ENCODE results near the gene PRKD1.

The PRKD1 gene

GRCh38 chr14:29649170-29649569 is 278.5 kb downstream of the PRKD1 start:
- Mint-ChIP-seq H3K27me3 (no peaks in the 10 kb centered on the region), H3K36me3 (ENCODE audit: low read depth) (no peaks in the 10 kb centered on the region), H3K9me3 (peaks cover 31% of the 10 kb centered on the region), H3K27ac (no peak overlapping the region), H3K4me3 (no peak overlapping the region), H3K4me1 (ENCODE audit: low read depth) (no peaks in the 10 kb centered on the region)
- no peak for DNase-seq

GRCh38 chr14:29648045-29648444 is 279.6 kb downstream of the PRKD1 start:
- no peaks in the 10 kb centered on the region for H3K36me3 Mint-ChIP-seq (ENCODE audit: low read depth)
- H3K4me3 Mint-ChIP-seq = no peak overlapping the region
- no peaks in the 10 kb centered on the region for H3K27me3 Mint-ChIP-seq
- peaks cover 33% of the 10 kb centered on the region for H3K9me3 Mint-ChIP-seq
- H3K4me1 Mint-ChIP-seq (ENCODE audit: low read depth) = no peaks in the 10 kb centered on the region
- no peak overlapping the region for H3K27ac Mint-ChIP-seq
- DNase-seq = no peak

DNA sequence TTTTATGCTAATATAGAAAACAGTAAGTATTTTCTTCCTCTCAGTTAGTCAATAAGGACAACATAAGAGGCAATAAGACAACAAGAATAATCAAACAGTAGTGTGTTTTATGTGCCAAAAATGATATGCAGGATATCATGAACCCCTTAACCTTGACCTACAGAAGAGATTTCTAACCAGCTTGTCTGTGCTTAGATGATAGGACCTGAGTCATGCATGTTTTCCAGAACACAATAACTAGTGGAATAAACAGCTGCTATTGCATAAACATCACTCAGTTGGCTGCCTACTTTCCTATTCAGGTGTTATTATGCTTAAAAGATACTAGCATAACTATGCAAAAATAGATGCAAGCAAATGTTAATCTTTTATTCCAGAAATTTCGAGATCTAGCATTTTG is 282.5 kb downstream of the PRKD1 start:
- no peaks in the 10 kb centered on the region for H3K27me3 Mint-ChIP-seq
- no peaks in the 10 kb centered on the region for H3K4me1 Mint-ChIP-seq (ENCODE audit: low read depth)
- H3K27ac Mint-ChIP-seq = no peak overlapping the region
- H3K36me3 Mint-ChIP-seq (ENCODE audit: low read depth) = no peaks in the 10 kb centered on the region
- peaks cover 31% of the 10 kb centered on the region for H3K9me3 Mint-ChIP-seq
- no peak overlapping the region for H3K4me3 Mint-ChIP-seq
- DNase-seq = no peak

DNA sequence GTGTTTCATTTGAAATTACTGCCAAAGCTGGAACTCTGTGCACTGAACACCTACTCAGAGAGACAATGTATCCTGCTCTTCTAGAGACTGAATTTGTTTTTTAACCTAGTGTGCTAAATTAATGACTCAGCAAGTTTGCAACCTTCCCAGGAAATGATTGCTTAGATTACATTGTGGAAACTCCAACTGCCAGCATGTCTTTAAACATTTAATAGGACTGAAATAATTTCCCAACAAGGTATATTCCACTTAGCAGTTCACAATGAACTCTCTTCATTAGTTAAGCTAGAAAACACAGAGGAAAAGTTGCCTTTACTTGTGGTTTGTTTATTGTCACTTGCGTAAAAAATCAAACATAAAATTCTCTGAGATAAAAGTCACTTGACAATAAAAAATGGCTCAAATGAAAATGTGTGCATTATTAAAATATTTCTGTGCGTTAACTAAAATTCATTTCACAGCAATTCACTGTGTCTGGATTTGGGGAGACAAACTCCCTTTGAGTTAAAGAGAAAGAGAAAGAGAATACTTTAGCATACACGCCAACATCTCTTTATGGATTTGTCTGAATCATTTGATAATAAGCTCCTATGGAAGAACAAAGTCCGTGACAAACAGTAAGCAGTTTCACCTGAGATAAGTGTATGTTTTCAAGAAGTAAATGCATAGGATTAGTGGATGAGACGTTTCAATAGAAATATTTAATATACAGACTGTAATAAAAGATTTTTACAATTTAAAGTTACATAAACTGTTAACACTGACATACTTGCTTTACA is 284.0 kb downstream of the PRKD1 start:
- Mint-ChIP-seq H3K36me3 (ENCODE audit: low read depth) (no peaks in the 10 kb centered on the region), H3K9me3 (peaks cover 23% of the 10 kb centered on the region), H3K4me3 (no peak overlapping the region), H3K27me3 (no peaks in the 10 kb centered on the region), H3K27ac (no peak overlapping the region), H3K4me1 (ENCODE audit: low read depth) (no peaks in the 10 kb centered on the region)
- no peak for DNase-seq

DNA sequence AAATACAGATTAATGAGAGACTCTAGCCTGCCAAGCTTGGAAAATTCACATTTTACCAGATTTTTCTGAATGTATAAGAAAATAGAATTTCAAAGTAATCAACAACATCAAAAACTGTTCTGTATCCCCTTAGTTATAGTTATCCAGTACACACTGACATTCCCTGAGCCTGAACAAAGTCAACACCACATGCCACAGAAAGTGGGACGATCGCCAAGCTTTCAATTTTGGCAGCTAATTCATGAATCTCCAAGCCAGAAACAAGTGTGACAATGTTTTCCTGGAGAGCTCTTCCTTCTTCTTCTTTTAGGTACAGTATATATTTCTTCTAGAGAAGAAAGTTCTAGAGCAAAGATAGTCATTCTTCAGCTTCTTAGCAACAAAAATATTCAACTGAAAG is 290.2 kb downstream of the PRKD1 start:
- H3K9me3 Mint-ChIP-seq = peaks cover 21% of the 10 kb centered on the region
- no peak overlapping the region for H3K4me3 Mint-ChIP-seq
- no peaks in the 10 kb centered on the region for H3K4me1 Mint-ChIP-seq (ENCODE audit: low read depth)

DNA sequence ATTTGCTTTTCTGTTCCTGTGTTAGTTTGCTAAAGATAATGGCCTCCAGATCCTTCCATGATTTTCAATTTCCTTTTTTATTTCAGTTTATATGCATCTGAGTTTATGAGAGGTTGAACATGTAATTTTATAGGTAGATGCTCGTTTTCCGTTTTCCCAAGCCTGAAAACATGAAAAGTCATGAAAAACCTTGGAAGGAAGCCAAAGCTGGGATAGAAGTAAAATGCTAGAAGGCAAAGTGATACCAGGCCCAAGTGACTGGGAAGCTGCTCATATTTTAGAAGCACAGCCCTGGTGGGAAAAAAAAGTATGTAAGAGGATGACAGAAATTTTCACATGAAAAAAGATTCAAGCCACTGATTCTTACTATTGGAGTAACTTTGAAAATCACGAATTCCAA is 290.8 kb downstream of the PRKD1 start:
- no peaks in the 10 kb centered on the region for H3K4me1 Mint-ChIP-seq (ENCODE audit: low read depth)
- H3K4me3 Mint-ChIP-seq = no peak overlapping the region
- no peak overlapping the region for H3K27ac Mint-ChIP-seq

More for the DNA sequence above, 290.2 kb downstream of the PRKD1 start:
- DNase-seq = no peak
- no peaks in the 10 kb centered on the region for H3K27me3 Mint-ChIP-seq
- H3K27ac Mint-ChIP-seq = no peak overlapping the region
- no peaks in the 10 kb centered on the region for H3K36me3 Mint-ChIP-seq (ENCODE audit: low read depth)

GRCh38 chr14:29630566-29631160 is 297.0 kb downstream of the PRKD1 start:
- Mint-ChIP-seq H3K9me3 (peaks cover 14% of the 10 kb centered on the region), H3K27me3 (no peaks in the 10 kb centered on the region), H3K36me3 (ENCODE audit: low read depth) (no peaks in the 10 kb centered on the region), H3K27ac (no peak overlapping the region), H3K4me3 (no peak overlapping the region), H3K4me1 (ENCODE audit: low read depth) (no peaks in the 10 kb centered on the region)
- no peak for DNase-seq

More for the DNA sequence above, 290.8 kb downstream of the PRKD1 start:
- DNase-seq = no peak
- no peaks in the 10 kb centered on the region for H3K27me3 Mint-ChIP-seq
- peaks cover 21% of the 10 kb centered on the region for H3K9me3 Mint-ChIP-seq
- H3K36me3 Mint-ChIP-seq (ENCODE audit: low read depth) = no peaks in the 10 kb centered on the region

GRCh38 chr14:29629839-29630238 is 297.8 kb downstream of the PRKD1 start:
- Mint-ChIP-seq H3K9me3 (peaks cover 11% of the 10 kb centered on the region), H3K36me3 (ENCODE audit: low read depth) (no peaks in the 10 kb centered on the region), H3K27me3 (no peaks in the 10 kb centered on the region), H3K4me3 (no peak overlapping the region), H3K27ac (no peak overlapping the region), H3K4me1 (ENCODE audit: low read depth) (no peaks in the 10 kb centered on the region)
- DNase-seq = no peak

- H3K4me3 Mint-ChIP-seq = no peak overlapping the region
- H3K27ac Mint-ChIP-seq = no peak overlapping the region
- peaks cover 6% of the 10 kb centered on the region for H3K9me3 Mint-ChIP-seq
- DNase-seq = no peak
- no peaks in the 10 kb centered on the region for H3K27me3 Mint-ChIP-seq
- H3K4me1 Mint-ChIP-seq (ENCODE audit: low read depth) = no peaks in the 10 kb centered on the region
- H3K36me3 Mint-ChIP-seq (ENCODE audit: low read depth) = no peaks in the 10 kb centered on the region
Measured at GRCh38 chr14:29627137-29627536, 300.5 kb downstream of the PRKD1 start.

DNA sequence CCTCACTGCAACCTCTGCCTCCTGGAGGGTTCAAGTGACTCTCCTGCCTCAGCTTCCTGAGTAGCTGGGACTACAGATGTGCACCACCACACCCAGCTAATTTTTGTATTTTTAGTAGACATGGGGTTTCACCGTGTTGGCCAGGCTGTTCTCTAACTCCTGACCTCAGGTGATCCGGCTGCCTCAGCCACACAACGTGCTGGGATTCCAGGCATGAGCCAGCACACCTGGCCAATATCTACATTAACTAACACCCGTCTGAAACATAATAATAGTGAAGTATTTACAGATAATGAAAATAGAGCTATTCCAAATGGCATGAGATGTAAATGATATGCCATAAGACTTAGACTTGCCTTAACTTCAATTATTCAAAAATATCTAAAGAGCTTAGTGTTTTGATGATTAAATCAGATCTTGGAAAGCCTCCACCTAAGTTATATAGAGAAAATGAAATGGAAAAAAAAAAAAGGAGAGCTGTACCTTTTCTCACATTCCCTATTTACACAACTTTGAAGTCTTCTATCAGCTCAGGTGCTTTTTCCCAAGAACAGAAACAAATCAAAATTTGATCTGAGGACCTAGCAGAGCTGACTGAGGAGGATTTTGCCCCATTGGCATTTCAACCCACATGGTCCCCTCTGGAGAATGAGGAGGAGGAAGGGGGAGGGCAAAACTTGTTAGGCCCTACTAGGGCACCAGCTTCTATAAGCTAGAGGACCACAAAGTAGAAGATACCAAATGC is 309.2 kb downstream of the PRKD1 start:
- Mint-ChIP-seq H3K36me3 (ENCODE audit: low read depth) (no peaks in the 10 kb centered on the region), H3K4me3 (no peak overlapping the region)

DNA sequence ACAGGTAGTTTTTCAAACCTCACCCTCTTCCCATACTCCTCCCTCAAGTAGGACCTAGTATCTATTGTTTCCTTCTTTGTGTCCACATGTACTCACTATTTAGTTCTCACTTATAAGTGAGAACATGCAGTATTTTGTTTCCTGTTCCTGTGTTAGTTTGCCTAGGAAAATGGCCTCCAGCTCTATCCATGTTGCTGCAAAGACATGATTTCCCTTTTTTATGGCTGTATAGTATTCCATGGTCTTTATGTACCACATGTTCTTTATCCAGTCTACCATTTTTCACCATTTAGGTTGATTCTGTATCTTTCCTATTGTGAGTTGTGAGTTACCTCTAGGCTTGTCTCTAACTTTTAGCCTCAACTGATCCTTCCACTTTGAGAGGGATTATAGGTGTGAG is 310.7 kb downstream of the PRKD1 start:
- no peaks in the 10 kb centered on the region for H3K4me1 Mint-ChIP-seq (ENCODE audit: low read depth)
- H3K27me3 Mint-ChIP-seq = no peaks in the 10 kb centered on the region
- H3K9me3 Mint-ChIP-seq = peaks cover 19% of the 10 kb centered on the region
- H3K36me3 Mint-ChIP-seq (ENCODE audit: low read depth) = no peaks in the 10 kb centered on the region
- no peak for DNase-seq
- no peak overlapping the region for H3K4me3 Mint-ChIP-seq
- H3K27ac Mint-ChIP-seq = no peak overlapping the region

More for the DNA sequence above, 309.2 kb downstream of the PRKD1 start:
- peaks cover 25% of the 10 kb centered on the region for H3K9me3 Mint-ChIP-seq
- H3K27ac Mint-ChIP-seq = no peak overlapping the region
- DNase-seq = no peak
- H3K27me3 Mint-ChIP-seq = no peaks in the 10 kb centered on the region
- no peaks in the 10 kb centered on the region for H3K4me1 Mint-ChIP-seq (ENCODE audit: low read depth)

DNA sequence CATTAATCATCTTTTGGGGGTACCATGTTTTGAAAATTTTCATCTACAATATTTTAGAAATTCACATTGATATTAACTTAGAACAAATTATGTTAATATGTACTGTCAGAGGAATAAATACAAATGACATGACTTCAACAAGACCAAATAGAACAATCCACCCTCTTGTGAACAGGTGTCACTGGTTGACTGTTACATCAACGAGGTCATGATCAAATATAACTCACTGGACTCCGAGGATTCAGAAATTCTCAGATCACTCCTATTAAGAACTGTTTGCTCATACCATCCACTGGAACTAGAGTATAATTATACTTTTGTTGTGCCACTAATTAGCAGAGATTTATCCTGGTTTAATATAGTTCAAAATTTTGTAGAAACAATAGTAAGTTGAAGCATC is 318.8 kb downstream of the PRKD1 start:
- Mint-ChIP-seq H3K27me3 (no peaks in the 10 kb centered on the region), H3K4me1 (ENCODE audit: low read depth) (no peaks in the 10 kb centered on the region), H3K9me3 (peaks cover 10% of the 10 kb centered on the region)

DNA sequence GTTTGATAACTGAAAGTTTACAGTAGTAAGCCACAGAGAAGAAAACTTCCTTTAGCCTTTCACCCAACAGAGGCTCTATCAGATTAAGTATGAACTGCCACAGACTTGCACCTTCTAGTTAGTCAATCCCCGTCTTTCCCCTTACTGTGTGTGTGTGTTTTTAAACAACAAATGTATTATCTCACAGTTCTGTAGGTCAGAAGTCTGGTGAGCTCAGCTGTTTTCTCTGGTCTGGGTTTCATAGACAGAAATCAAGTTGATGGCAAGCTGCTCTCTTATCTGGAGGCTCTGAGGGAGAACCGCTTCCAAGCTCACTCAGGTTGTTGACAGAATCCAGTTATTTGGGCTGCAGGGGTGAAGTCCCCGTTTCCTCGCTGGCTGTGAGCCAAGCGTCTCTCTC is 320.5 kb downstream of the PRKD1 start:
- H3K4me3 Mint-ChIP-seq = no peak overlapping the region
- no peaks in the 10 kb centered on the region for H3K27me3 Mint-ChIP-seq
- H3K9me3 Mint-ChIP-seq = peaks cover 12% of the 10 kb centered on the region
- H3K27ac Mint-ChIP-seq = no peak overlapping the region
- no peaks in the 10 kb centered on the region for H3K36me3 Mint-ChIP-seq (ENCODE audit: low read depth)
- H3K4me1 Mint-ChIP-seq (ENCODE audit: low read depth) = no peaks in the 10 kb centered on the region
- no peak for DNase-seq

More for the DNA sequence above, 318.8 kb downstream of the PRKD1 start:
- DNase-seq = no peak
- H3K4me3 Mint-ChIP-seq = no peak overlapping the region
- H3K36me3 Mint-ChIP-seq (ENCODE audit: low read depth) = no peaks in the 10 kb centered on the region
- no peak overlapping the region for H3K27ac Mint-ChIP-seq

DNA sequence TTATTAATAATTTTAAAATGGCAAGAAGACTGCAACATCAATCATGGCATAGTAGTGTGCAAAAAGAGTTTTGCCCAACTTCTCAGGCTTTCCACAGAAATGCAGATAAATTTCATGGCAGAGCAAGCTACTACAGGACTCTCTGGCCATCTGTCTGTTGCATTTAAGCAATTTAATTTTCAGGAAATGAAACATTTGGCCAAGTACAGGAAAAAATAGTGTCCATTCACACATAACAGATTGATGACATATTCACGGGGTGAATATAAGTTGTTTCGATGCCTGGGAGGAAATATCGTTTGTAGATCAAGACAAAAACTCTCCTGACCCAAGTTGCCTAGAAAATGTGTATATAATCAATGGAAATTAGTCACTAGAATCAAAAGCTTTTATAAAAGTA is 324.0 kb downstream of the PRKD1 start:
- Mint-ChIP-seq H3K27ac (no peak overlapping the region), H3K4me1 (ENCODE audit: low read depth) (no peaks in the 10 kb centered on the region), H3K36me3 (ENCODE audit: low read depth) (no peaks in the 10 kb centered on the region), H3K4me3 (no peak overlapping the region), H3K9me3 (peaks cover 12% of the 10 kb centered on the region), H3K27me3 (no peaks in the 10 kb centered on the region)
- DNase-seq = no peak

GRCh38 chr14:29601616-29602015 is 326.0 kb downstream of the PRKD1 start:
- Mint-ChIP-seq H3K36me3 (ENCODE audit: low read depth) (no peaks in the 10 kb centered on the region), H3K4me3 (no peak overlapping the region), H3K27me3 (no peaks in the 10 kb centered on the region), H3K9me3 (peaks cover 12% of the 10 kb centered on the region), H3K4me1 (ENCODE audit: low read depth) (no peaks in the 10 kb centered on the region), H3K27ac (no peak overlapping the region)
- no peak for DNase-seq

Data from activated T-cell treated with anti-CD3 and anti-CD28 coated beads, Interleukin-2, amount 50 U/mL, for 24 hours (primary cell).